ENCODE results near the gene NOA1.
A peak's percentile ranks its signal among the peaks of the same experiment; 100 is the strongest.

Gene NOA1

DNA sequence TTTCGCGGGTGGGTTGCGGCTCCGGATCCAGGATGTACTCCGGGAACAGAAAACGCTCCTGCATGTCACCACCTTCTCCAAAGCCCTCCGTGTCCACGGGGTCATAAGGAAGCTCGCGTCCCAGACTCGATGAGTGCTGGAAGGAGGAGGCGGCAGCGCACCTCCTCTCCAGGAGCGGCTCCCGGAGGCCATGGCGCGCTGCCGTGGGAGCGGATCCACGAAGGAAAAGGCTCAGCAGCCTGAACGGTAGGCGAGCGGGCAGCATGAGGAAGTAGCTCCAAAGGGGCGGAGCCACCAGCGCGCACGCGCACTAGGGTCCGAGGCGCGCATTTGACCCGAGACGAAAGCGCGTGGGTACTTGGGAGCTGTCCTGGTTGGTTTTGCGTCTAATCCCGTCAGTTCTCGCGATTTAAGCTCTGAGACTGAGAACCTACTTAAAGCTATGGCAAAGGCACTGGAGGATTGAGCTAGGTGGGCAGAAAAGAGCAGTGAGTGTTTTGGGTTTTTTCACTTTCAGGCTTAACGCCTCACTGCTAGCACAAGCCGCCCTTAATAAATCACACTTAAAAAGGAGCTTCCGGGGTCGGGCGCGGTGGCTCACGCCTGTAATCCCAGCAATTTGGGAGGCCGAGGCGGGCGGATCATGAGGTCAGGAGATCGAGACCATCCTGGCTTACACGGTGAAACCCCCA, at the start of gene NOA1:
Gene NOA1, minus strand, starts transcription at position 286 of the 692 bp plus-strand sequence. Its CDS starts 21 bp downstream, at position 265.
- peak; percentile 99 for DNase-seq (ENCODE audit: low spot score)

DNA sequence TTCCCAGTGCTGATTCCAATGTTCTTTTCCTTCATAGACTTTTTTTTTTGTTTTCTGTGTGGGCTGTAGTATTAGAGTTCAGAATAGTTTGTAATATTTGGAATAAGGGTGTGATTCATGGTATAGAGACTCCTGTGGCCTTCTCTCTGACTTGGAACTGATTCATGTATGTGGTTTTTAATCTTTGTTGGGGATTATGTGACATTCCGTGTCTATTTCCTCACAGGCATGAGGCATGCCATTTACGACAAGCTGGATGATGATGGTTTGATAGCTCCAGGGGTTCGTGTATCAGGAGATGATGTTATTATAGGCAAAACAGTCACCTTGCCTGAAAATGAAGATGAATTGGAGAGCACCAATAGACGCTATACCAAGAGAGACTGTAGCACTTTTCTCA, 45.7 kb upstream of the NOA1 start:
- no peak for DNase-seq (ENCODE audit: low spot score)

GRCh38 chr4:57020467-57021101, 43.2 kb upstream of the NOA1 start:
- DNase-seq (ENCODE audit: low spot score), result no peak

DNA sequence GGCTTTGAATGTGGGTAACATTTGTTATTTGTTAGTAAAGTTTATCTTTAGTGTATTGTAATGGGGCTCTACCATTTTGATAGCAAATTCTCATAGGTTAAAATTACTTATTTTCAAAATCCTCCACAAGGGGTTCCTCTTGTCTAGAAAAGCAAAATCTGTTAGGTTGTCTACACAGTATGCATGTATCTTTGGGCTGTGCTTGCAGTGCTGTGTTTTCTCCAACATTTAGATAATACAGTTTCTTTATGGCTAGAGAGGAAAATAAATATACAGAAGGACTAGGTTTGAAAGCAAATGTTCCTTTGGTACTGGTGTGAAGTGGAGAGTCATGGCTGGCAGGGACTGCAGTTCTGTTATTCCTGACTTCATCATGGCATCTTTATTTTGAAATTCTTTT, 41.6 kb upstream of the NOA1 start:
- DNase-seq (ENCODE audit: low spot score), result no peak

DNA sequence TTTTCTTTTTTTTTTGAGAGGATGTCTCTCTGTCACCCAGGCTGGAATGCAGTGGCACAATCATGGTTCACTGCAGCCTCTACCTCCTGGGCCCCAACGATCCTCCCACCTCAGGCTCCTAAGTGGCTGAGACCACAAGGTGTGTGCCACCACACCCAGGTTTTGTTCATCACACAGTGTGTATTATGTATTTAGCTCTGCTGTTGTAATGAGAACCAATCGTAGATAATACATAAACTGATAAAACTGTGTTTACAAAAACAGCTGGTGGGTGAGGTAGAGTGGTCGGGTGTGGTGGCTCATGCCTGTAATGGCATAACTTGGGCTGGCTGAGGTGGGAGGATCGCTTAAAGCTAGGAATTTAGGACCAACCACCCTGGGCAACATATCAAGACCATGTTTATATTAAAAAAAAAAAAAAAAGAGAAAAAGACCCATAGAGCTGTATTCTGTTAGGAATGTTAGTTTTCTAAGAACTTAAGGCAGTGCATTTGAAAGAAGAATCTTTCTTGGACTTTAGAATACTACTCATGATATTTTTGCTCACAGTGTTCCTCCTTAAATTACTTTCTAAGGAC, 36.2 kb upstream of the NOA1 start:
- no peak for DNase-seq (ENCODE audit: low spot score)

DNA sequence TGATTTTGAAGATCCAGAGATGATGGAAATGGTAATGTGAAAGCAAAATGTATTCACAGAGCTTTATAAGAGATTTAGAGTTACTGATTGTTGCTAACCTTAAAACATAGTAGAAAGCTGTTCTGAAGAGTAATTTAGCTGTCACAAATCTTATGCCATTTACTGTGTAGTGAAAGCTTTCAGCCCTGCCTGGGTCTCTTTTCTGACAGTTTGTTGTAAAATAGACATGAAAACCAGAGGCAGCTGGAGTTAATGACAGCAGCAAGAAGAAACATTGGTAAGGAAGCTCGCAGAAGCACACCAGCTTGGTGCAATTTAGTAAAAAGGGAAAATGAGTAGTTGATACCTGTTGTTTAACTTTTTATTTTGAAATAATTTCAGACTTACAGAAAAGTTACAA, 22.3 kb upstream of the NOA1 start:
- DNase-seq (ENCODE audit: low spot score), result no peak

DNA sequence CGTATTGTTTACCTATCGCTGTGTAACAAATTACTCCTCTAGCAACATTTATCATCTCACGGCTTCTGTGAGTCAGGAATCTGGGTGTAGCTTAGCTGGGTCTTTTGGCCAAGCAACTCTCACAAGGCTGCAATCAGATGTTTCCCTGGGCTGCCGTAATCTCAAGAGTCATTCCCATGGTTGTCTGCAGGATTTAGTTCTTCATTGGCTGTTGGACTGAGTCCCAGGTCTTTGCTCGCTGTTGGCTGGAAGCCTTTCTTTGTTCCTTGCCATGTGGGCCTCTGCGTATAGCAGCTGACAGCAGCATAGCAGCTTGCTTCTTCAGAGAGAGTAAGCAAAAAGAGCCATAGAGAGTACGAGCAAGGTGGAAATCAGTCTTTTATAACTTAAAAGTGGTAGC, 18.1 kb upstream of the NOA1 start:
- no peak for DNase-seq (ENCODE audit: low spot score)

DNA sequence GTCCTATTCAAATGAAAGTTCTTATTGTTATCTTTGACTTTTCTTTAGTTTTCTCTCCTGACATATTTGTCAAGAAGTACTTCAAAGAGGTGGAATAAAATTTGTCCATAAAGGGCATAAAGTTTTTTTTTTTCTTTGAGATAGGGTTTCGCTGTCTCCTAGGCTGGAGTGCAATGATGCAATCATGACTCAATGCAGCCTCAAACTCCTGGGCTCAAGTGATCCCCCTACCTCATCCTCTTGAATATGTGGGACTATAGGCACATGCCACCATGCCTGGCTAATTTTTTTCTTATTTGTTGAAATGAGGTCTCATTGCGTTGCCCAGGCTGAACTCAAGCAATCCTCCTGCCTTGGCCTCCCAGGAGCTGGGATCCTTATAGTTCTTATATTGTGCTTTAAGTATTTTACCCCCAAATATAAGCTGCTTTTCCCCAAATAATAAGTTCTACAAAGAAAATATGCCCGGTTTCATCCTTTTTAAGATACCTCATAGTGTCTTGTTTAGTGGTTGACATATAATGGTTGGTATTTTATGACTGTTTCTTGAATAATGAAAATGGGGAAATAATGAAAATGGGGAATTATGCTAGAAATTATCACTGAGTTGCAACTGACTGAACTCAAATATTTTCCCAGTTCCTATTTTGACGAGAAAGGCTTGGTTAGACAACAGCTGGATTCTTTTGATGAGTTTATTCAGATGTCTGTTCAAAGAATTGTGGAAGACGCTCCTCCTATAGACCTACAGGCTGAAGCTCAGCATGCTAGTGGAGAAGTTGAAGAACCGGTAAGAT, 12.9 kb upstream of the NOA1 start:
- no peak for DNase-seq (ENCODE audit: low spot score)

DNA sequence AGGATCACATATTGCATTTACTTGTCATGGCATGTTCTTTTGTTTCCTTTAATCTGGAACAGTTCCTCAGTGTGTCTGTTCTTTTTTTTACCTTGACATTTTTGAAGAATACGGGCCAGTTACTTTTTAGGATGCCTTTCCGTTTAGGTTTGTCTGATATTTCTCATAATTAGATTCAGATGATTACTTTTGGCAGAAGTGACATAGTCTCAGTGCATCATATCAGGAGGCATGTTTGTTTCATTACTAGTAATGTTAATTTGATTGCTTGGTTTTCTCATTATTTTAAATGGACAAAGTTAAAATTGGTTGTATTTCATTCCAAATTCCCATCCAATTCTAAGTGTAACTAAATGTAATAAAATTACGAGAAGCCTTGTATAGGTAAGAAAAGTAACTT, 9.5 kb upstream of the NOA1 start:
- DNase-seq (ENCODE audit: low spot score), result no peak

- DNase-seq (ENCODE audit: low spot score), result no peak
Measured at GRCh38 chr4:56986192-56986591, 8.8 kb upstream of the NOA1 start.

GRCh38 chr4:56981795-56982201, 4.4 kb upstream of the NOA1 start:
- DNase-seq (ENCODE audit: low spot score), result no peak

DNA sequence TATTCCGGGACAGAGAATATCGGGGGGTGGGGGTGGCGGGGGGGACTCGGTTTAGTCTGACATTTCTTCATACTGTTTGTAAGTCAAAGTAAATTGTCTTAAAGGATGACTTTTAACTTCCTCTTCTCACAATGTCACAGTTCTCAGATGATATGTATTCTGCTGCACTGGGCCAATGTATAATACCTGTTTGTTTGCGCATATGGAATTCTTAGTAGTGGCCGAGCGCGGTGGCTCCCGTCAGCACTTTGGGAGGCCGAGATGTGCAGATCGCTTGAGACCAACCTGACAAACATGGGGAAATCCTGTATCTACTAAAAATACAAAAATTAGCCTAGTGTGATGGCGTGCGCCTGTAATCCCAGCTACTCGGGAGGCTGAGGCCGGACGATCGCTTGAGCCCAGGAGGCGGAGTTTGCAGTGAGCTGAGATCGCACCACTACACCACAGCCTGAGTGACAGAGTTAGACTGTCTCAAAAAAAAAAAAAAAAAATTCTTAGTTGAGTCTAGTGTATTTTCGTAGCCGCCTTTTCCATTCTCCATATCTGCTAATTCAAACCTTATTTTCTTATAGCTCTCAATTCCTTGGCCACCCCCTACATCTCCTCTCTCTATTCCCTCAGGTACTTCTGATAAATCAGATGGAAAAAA, 2.1 kb upstream of the NOA1 start:
- peak; percentile 65 for DNase-seq (ENCODE audit: low spot score)

DNA sequence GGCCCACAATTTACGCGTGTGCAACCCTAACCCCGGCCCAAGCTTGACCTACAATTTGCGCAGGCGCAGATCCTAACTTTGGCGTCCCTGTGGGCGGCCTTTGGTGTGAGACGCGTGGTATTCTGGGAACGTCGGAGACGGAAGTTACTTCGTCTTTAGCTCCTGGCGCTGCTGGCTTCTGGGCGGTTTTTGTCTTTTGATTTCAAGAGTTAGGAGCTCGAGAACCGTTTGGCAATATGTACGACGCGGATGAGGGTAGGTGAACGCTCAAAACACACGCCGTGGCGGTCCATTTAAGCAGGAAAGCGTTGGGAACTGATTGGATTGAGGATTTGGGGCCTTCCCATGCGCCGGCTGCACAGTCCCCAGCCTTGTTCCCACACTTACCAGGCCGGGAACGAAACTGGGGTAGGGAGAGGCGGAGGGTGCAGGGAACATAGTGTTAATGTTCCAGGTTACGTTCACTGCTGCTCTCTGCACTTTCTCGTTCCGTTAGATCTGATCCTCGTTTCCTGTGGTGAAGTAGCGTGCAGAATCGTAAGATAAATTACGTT, 1.4 kb upstream of the NOA1 start, which contains the start of gene POLR2B:
Gene POLR2B, plus strand, starts transcription at position 147 of the 554 bp plus-strand sequence. Its CDS starts 90 bp downstream, at position 237.
- DNase-seq (ENCODE audit: low spot score), result peak; percentile 98

- no peak for DNase-seq (ENCODE audit: low spot score)
Measured at GRCh38 chr4:56976837-56977320, 527 bp downstream of the NOA1 start.

DNA sequence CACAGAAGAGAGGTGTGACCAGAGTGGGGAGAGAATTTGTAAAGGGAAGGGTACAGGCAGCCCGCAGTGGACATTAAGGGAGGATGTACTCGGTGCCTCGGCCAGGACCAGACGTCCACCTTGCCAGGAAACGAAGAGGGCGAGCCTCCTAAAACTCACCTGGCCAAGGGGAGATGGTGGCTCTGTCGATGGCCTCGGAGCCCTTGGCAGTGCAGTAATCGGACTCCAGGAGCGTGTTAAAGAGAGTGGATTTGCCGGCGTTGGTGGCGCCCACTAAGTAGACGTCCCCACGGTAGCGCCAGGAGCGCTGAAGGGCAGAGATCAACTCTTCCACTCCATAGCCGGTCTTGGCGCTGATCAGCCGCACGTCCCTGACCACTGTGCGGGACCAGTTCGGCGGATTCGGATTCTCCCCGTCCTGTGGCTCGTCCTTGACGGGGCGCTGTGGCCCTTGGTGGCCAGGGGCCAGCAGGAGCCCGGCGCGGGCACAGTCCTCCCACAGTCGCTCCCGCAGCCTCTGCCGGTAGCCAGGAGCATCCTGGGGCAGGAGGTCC, 1.0 kb downstream of the NOA1 start:
- no peak for DNase-seq (ENCODE audit: low spot score)

DNA sequence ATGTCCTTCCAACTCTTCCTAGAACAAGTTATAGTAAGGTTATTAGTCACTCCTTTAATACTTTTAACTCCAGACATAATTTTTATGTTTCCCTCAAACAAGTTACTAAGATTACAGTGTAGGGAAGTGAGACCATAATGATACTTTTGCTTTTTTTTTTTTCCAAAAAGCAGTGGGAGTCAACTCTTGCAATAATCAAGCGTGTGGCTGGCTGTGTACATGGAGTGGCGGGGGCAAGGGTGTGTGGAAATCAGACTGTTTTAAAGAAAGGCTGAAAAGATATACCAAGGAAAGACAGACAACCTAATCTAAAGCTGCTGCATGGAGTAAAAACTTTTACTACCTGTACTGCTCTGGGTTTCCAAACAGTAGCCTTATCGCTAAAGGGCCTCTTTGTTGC, 4.1 kb downstream of the NOA1 start:
- no peak for DNase-seq (ENCODE audit: low spot score)

- DNase-seq (ENCODE audit: low spot score), result no peak
Measured at GRCh38 chr4:56972809-56973208, 4.6 kb downstream of the NOA1 start.

DNA sequence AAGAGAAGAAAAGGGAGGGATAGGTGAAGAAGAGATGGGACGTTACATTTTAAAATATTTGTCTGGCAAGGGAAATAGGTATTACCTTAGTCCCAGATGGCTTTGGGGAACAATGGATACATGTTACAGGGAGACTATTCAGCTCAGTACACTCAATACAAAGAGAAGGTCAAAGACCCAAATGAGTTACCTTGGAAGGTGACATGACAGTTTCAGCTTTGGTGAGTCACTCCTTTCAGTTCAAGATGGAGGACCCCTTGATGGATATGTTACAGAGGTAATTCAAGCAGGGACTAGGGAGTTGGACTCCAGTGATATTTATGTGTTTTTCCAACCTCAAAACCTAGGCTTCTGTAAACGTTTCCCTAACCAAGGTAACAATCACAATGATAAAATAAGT, 5.0 kb downstream of the NOA1 start:
- DNase-seq (ENCODE audit: low spot score), result no peak

GRCh38 chr4:56971383-56971782, 6.0 kb downstream of the NOA1 start:
- DNase-seq (ENCODE audit: low spot score), result no peak

- DNase-seq (ENCODE audit: low spot score), result no peak
Measured at GRCh38 chr4:56961107-56961500, 16.3 kb downstream of the NOA1 start.

GRCh38 chr4:56959100-56959499, 18.3 kb downstream of the NOA1 start:
- no peak for DNase-seq (ENCODE audit: low spot score)
